GM18517 (cell line): ENCODE results near the gene IFNA4.
A peak's percentile ranks its signal among the peaks of the same experiment; 100 is the strongest.
"Not testable (repeated sequence)": the region's sequence is repeated elsewhere in the genome, so short reads cannot be mapped to it uniquely, and the experiment has no call there.

ENCODE experiments used
- ATAC-seq: cut with Tn5 transposase; IDR thresholded peaks from one replicate; pipeline ENCODE4 v1.9.1; 2021; ENCODE audit warnings: mild to moderate bottlenecking, moderate library complexity; ENCODE audit not compliant: unreplicated experiment

The IFNA4 gene

GRCh38 chr9:21166560-21166959 is 20.8 kb downstream of the IFNA4 start, which contains the start of gene IFNA21:
TSS of gene IFNA21 (minus strand) at chr9:21166660. CDS start at chr9:21166612, 48 bp downstream.
- not testable (repeated sequence) for ATAC-seq

GRCh38 chr9:21165516-21165915 is 21.9 kb downstream of the IFNA4 start:
- ATAC-seq: no peak

DNA sequence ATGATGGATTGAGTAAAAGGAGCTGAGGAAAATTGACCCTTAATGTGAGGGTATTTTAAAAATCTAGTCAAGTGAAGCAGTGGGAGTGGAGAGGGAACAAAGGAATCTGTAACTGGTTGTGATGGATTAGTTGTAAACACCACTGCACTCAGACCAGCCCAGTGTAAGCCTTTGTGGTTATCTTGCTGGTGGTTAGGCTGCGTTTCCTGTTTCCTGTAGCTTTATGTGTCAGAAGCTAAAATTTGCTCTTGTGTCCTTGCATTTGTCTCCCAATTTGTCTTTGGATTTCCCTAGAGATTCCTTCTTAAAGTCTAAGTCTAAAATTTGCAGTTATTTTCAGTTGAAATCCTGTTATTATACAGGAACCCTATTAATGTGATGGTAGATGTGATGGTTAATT is 27.2 kb downstream of the IFNA4 start:
- peak; percentile 90 for ATAC-seq

DNA sequence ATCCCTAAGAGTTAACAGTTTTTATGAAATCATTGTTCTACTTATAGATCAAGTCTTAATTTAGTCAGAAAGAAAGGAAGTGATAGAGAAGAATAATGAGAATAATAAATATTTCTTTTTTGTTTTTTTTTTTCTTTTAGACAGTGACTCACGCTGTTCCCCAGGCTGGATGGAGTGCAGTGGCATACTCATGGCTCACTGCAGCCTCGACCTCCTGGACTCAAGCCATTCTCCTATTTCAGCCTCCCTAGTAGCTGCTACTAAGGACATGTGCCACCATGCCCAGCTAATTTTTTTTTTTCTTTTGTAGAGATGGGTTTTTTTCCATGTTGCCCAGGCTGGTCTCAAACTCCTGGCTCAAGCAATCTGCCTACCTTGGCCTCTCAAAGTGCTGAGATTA is 31.9 kb downstream of the IFNA4 start:
- ATAC-seq: no peak

- ATAC-seq: peak; percentile 78
These were observed 33.3 kb downstream of the IFNA4 start for GRCh38 chr9:21154018-21154608.

GRCh38 chr9:21153336-21154017 is 33.9 kb downstream of the IFNA4 start:
- peak; percentile 38 for ATAC-seq

- peak; percentile 61 for ATAC-seq
These were observed 42.8 kb downstream of the IFNA4 start for GRCh38 chr9:21144603-21145002.

DNA sequence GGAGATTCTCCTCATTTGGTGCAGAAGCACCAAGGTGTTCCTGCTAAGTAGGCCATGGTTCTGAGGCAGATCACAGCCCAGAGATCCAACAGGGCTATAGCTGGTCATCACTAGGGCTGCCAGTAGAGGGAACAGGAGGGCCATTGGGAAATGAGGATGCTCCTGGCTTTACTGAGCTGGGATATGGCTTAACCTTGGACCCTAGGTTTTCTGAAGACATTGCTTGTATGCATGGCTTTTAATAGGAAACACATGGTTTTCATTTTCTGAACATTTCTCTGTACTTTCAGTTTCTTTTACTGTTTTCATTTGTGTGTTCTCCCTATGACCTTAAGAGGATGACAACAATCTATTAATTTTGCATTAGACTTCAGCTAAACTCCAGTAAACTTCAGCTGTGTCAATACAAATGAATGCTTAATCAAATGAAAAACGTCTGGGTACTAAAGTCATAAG is 45.9 kb downstream of the IFNA4 start, which contains the start of gene IFNW1:
Gene IFNW1 (minus strand): TSS at position 406 of the 456 bp plus-strand sequence. CDS start 262 bp downstream, at position 144.
- peak; percentile 86 for ATAC-seq

GRCh38 chr9:21137020-21137419 is 50.4 kb downstream of the IFNA4 start:
- no peak for ATAC-seq
